ENCODE results near the gene PDE11A.
"Not testable (repeated sequence)": the region's sequence is repeated elsewhere in the genome, so short reads cannot be mapped to it uniquely, and the experiment has no call there.

PDE11A gene

DNA sequence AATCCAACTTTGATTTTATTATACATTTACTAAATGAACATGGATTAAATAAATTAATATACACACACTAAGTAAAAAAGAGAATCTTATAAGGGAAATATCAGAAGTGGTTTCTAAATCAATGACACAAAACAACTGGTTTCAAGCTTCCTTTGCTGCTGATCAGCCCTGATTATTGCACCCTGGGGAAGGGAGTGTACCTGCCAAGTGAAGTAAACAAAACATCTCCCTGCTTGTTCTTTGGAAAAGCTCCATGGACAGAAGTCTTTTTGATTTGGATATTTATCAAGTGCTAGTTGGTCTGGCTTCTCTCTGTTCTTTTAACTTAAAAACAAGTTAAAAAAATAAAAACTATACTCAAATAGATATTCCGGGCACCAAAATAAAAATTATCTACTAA, 190.1 kb downstream of the PDE11A start:
- DNase-seq (ENCODE audit: low read depth), result no peak

DNA sequence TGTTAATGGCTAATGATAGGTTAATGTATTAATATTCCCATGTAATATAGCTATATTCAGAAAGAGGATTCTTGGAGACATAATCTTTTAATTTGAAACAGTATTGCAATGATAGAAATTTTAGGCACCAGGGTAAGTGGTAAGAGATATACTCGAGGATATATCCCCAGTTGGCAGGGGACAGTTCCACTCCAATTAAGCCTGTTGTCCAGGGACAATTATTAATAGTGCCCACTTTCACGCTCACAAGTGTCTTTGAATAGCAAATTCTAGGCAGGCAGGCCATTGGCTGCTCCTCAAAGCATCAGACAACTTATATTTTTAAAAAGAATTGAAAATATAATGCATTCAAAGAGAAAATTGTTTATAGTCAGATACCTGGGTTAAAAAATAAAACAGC, 190.7 kb downstream of the PDE11A start:
- no peak for DNase-seq (ENCODE audit: low read depth)

DNA sequence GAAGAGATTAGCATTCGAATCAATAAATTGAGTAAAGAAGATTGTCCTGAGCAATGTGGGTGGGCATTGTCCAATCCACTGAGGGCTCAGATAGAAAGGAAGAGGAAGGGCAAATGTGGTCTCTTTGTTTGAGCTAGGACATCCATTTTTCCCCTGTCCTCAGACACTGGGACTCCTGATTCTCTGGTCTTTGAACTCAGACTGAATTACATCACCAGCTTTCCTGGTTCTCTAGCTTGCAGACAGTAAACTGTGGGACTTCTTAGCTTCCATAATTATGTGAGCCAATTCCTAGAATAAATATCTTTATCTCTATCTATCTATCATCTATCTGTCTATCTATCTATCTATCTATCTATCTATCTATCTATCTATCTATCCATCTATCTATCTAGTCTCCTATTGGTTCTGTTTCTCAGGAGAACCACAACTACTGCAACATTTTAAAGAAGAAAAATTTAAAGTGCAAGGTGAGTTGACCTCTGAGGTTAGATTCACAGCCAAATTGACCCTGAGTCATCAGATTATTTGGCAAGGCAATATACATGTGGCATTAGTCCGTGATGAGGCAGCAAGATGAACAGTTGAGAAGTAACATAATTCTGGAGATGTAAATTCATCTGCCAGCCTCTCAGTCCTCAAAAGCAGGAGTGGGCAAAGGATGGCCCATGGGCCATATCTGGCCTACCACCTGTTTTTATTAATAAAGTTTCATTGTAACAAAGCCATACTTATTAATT, 191.4 kb downstream of the PDE11A start:
- no peak for DNase-seq (ENCODE audit: low read depth)

DNA sequence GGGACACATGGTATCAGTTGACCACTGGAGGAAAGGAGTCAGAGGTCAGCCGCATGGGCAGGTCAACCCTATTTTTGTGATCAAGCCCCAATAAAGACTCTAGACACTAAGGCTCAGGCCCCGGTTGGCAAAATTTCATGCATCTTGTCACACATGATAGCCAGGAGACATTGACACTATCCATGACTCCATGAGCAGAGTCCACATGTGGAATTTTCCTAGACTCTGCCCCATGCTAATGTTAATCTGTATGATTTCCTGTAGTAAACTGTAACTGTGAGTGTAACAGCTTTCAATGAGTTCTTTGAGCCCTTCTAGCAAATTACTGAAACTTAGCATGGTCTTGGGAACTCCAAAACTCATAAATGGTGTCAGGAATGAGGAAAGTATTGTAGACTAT, 192.3 kb downstream of the PDE11A start:
- DNase-seq (ENCODE audit: low read depth), result no peak

DNA sequence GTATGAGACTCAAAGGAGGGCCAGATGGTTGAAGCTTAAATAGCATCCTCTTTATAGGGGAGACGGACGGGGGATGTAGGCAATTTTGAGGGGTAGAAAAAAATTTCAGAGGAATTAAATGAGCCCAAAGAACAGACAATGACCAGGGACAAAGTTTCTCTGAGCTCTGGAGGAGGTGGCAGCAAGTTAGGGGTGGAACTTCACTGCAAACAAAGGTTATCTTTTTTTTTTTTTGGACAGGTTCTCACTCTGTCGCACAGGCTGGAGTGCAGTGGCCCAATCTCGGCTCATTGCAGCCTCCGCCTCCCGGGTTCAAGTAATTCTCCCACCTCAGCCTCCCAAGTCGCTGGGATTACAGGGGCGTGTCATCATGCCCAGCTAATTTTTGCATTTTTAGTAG, 195.6 kb downstream of the PDE11A start:
- no peak for DNase-seq (ENCODE audit: low read depth)

DNA sequence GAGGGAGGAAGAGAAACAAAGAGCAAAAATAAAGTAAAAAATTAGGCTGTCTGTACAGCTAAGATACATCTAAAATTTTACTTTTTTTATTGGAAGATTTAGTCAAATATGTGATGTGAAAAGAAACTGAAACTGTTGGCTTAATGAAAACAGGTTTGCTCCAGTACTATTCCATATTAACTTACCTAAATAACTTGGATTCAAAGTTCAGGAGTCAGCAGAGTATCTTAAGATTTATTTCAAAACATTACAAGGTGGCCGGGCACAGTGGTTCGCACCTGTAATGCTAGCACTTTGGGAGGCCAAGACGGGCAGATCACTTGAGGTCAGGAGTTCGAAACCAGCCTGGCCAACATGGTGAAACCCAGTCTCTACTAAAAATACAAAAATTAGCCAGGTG, 197.9 kb downstream of the PDE11A start:
- DNase-seq (ENCODE audit: low read depth), result no peak

DNA sequence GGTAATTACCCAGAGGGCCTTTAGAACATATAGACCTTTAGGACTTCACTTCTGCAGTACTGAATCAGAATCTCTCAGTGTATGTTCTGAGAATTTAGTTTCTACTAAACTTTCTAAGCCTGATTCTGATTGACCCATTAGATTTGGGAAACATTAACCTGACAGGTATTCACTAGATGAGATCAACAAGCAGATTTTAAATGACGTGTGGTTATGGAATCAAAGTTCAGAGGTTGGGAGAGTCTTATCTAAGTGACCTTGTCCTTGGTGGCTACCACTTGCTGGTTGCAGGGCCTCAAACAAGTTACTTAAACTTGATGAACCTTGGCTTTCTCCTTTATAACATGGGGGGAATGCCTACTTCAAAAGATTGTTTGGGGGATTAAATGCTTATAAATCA, 198.7 kb downstream of the PDE11A start:
- DNase-seq (ENCODE audit: low read depth), result no peak

DNA sequence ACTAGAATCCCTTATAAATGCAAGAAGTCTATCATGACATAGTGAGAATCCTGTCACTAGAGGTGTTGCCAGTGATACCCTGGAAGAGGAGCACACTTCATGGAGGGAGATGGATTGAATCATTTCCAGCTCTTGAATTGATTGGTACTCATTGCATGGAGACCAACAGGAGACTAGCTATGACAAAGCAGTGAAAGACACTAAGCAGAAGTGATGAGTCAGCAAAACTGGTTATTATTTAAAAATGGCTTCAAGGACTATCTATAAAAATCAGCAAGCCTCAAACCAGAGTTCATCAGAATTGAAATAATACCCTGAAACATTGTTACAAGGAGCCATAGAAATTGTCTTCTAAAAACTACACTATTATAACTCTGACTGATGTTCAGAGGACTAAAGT, 200.3 kb downstream of the PDE11A start:
- DNase-seq (ENCODE audit: low read depth), result no peak

DNA sequence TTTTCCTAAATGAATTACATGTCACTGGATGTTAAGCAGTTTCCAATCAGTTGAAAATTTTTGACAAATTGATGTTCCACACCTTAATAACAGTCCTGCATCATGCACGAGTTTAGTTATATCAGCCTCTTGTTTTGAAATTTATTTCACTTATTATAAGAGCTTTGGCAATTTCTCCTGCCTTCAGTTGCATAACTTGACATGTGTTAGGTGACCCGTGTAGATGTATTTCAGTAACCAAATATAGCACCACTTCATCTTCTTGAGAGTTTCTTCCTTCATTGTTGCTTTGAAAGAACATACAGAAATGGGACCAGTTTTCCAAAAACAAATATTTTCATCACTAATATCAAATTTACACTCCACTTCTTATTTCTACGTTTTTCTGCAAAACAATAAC, 202.7 kb downstream of the PDE11A start:
- DNase-seq (ENCODE audit: low read depth), result no peak

DNA sequence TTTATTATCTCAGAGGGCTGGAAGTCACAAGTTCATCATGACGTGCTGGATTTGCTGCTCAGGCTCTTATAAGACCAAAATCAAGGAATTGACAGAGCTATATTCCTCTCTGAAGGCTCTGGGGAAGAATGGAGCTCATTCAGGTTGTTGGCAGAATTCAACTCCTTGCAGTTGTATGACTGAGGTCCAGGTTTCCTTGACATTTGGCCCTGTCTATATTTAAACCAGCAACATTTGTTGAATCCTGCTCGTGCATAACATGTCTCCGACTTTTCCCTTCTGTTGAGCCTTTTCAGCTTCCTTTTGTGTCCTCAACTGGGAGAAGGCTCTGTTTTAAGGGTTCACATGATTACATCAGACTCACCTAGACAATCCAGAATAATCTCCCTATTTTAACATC, 203.4 kb downstream of the PDE11A start:
- no peak for DNase-seq (ENCODE audit: low read depth)

DNA sequence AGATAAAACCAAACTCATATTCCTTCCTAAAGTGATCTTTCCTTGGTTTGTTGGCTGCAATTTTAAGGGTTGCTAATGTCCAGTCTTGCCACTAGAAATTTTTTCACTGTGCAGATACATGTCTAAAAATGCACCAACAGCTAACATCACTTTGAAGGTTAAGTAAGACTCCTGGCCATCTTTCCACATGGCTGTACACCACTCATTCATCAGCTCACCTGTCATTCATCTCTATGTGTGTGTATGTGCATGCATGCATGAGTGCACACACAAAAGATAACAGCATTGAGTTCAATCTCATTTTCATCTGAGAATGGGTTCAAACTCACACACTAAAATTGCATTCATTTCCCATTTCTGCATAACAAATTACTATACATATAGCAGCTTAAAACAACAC, 203.8 kb downstream of the PDE11A start:
- no peak for DNase-seq (ENCODE audit: low read depth)

DNA sequence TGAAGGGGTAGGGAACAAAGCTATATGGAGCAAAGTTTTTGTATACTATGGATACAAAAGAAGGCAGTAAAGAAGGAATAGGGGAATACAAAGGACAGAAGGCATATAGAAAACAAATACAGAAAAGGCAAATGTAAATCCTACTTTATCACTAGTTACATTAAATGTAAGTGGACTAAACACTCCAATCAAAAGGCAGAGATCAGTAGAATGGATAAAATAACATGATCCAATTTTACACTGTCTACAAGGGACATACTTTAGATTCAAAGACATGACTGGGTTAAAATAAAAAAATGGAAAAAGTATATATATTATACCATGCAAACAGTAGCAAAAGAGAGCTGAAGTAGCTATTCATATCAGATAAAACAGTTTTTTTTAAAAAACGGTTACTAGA, 215.0 kb downstream of the PDE11A start:
- DNase-seq (ENCODE audit: low read depth), result no peak

DNA sequence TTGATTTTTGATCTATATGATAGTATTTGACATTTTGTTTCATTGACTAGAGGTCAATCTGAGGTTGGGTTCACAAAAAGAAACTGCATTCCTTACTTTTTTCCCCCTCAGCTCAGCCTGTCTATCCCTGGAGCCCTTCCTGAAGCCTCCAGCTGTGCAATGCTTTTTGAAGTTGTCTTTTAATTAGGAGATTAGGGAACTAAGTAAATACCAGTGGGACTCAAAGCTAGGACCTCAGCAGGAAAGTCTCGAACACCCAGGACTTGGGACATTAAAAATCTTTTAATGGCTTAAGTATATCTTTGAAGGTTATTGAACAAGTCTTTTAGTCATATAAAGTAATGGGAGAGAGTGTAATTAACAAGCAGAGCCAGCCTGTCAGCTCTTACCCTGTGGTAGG, 220.2 kb downstream of the PDE11A start:
- DNase-seq (ENCODE audit: low read depth), result no peak

DNA sequence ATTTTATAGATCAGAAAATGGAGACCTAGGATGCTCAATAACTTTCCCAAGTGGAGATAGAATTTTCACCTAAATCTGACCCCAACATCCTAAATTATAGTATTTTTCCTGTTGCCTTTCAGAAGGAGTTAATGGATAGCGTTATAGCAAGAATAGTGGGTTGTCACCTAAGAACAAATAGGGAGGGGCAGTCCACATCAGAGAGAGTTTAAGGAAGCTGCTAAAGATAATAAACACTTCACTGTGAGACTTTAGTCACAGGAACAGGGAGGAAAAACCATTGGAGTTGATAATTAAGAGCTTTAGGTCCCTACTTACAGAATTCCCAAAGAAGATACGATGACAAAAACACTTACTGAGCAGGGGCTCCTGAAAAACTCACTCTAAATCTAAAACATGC, 229.4 kb downstream of the PDE11A start:
- no peak for DNase-seq (ENCODE audit: low read depth)

DNA sequence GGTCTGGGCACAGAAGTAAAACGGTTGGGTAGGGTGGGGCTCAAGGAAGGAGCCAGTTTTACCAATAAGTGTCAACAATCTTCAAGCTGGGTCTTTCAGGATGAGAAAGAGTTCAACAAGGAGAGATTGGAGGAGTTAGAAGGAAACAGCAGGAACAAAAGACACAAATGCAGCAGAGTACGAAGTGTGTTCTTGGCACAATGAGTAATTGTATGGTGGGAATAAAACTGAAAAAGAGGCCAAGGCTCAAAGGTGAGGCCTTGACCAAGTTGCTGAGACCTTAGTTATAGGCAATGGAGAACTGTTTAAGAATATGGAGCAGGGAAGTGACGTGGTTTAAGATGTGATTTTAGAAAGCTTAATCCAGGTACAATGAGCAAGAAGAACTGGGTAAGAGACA, 230.3 kb downstream of the PDE11A start:
- DNase-seq (ENCODE audit: low read depth), result no peak

DNA sequence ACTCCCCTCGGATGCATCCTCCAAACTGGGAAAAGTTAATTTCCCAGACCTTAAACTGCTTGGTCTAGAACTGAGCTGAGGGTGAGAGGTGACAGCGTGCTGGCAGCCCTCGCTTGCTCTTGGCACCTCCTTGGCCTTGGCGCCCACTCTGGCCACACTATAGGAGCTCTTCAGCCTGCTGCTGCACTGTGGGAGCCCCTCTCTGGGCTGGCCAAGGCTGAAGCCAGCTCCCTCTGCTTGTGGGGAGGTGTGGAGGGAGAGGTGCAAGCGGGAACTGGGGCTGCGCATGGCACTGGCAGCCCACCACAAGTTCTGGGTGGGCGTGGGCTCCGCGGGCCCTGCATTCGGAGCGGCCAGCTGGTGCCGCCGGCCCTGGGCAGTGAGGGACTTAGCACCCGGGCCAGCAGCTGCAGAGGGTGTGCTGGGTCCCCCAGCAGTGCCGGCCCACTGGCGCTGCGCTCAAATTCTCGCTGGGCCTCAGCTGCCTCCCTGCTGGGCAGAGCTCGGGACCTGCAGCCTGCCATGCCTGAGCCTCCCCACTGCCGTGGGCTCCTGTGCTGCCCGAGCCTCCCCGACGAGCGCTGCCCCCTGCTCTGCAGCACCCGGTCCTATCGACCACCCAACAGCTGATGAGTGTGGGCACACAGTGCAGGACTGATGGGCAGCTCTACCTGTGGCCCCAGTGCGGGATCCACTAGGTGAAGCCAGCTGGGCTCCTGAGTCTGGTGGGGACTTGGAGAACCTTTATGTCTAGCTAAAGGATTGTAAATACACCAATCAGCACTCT, 237.0 kb downstream of the PDE11A start:
- DNase-seq (ENCODE audit: low read depth), result not testable (repeated sequence)

DNA sequence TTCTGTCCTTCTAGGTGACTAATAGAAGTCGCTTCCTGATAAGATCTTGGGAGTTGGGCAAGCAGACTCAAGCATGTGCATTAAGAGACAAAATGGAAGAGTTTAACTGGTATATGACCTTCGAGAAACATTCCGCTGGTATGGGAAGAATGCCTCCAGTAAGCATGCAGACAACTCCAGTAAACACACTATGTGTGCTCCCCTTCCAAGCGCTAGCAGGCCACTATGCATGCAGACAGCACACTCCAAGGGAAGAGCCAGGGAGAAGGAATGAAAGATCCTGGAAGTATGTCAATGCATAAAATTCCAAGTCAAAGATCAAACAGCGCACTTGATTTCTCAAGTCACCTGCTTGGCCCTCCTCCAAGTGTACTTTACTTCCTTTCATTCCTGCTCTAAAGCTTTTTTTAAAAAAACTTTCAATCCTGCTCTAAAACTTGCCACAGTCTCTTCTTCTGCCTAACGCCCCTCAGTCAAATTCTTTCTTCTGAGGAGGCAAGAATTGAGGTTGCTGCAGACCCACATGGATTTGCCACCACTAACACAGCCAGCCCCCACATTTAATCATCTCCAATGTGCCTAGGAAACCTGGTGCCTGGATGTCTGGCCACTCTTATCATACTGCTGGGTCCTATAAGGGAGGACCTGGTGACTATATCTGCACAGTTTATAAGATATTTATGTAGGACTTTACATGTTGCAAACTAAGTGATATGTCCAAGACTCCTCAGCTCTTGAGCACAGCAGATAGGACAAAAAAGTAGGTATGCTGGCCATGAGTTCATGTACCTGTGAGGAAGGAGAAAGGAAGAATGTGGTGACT, 239.8 kb downstream of the PDE11A start:
- DNase-seq (ENCODE audit: low read depth), result no peak

DNA sequence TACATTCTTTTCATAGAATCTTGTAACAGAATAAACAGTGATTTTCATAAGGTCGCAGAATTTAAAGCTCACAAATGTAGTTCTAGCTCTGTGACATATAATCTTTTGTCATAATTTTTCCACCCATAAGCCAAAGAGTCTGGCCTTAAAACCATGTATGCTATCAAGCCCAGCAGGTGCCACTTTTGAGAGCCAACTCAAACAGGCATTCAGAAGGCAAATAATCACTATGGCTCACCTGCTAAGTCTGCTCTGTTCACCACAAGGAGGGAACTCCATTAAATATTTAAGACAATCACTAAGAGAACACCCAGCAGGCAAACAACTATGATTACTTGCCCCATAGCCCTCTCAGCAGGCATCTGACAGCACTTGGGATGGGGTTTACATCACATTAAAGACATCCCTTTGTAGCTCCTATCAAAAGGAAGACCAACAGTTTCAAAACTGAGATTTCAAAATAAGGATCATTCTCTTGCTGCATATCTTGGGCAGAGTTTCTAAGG, 241.6 kb downstream of the PDE11A start:
- DNase-seq (ENCODE audit: low read depth), result no peak

DNA sequence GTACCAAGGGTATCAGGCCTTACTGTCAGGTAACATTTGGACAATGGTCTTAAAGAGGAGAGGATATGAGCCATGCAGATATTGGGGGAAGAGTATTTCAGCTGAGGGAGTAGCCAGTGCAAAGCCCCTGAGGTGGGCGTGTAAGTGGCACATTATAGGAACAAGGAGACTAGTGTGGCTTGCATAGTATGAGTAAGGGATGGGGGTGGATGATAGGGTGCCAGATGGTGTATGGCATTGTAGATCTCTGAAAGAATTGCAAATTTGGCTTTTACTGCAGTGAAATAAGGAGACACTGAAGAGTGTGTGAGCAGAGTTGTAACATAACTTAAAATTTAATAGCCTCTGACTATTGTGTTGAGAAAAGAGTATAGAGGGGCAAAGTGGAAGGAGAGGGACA, 244.0 kb downstream of the PDE11A start:
- DNase-seq (ENCODE audit: low read depth), result no peak

DNA sequence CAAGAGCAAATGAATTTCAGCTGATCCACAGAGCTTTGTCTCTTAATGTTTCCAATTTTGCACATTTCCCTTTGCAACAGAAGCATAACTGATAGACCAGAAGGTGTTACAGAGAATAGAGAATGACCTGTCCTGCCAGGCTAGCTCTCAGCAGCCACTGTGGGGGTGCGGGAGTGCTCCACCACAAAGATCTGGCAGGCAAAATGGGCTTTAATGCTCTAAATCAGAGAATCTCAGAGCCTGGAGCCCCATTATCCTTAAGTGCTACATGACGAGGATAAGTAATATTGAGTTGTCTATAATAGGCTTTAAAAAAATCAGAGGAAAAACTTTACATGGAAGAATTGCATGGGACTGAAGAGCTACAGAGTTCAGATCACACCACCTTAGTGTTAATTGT, 245.7 kb downstream of the PDE11A start:
- no peak for DNase-seq (ENCODE audit: low read depth)

DNA sequence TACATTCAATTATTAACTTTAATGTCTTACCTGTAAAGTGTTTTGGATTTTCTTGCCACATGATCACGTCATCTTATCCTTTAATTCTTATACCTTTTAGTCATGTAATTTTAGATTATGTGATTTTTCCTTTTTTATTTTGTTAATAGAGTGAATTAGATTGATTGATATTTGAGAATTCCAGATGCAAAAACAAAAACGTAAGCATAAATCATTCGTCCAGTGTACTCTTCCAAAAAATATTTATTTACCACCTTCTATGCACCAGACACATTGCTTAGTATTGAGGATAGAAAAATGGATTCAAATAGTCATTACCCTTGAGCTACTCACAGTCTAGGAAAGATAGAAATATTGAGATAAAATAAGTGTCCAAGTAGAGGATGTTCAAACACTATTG, 249.6 kb downstream of the PDE11A start:
- DNase-seq (ENCODE audit: low read depth), result no peak

DNA sequence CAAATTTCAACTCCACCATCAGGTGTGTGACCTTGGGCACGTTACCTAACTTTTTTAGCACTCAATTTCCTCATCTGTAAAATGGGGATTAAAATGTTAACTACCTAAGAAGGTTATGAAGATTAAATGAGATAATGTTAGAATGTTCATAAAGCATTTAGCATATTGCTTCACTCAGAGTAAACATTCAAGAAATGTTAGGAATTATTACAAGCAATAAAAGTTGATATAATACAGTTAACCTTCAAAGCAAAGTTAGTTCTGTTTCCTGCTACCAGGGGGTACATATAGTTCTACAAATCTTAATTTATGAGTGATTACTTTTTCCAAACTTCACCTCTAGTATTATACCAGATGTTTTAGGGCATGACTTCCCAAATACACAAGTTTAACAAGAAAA, 254.2 kb downstream of the PDE11A start:
- DNase-seq (ENCODE audit: low read depth), result no peak

DNA sequence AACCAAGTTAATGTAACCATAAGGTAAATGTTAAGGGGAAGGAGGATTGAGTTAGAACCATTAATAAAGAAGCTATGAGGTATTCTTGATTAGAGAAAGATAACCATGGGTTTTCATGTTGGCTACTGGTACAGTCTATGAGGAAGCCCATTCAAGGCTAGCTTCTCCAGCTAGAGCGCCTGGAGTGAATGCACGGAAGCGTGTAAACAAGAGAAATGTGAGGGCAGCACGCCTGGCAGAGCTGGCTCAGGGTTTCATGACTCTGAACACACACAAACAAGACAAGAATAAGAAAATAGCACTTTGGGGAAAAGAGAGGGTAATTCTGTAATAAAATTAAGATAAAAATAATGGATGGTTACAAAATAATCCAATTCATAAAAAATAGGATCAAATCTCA, 255.3 kb downstream of the PDE11A start:
- DNase-seq (ENCODE audit: low read depth), result no peak

Measured in GM04504 (cell line).